Endothelial cell of umbilical vein (primary cell): ENCODE data around the gene PER1. TPM values are rescaled to one million over a fixed set of nuclear protein-coding genes. Genes with fewer than 3 reads are reported as not detected.

Source experiments
- BruUV-seq: library from RNA; stranded (reverse); fragments of 400-500 nt; replicated peaks from 2 replicates; lab custom pipeline; 2021; lab: Mats Ljungman, UMichigan
- CTCF ChIA-PET: fragments of 300-600, 350-600 bp; sonication (Branson Sonifier 250); formaldehyde crosslinking; loops from one replicate; lab custom pipeline; 2021; ENCODE audit warnings: antibody characterized with exemption, inconsistent platforms; lab: Charles Lee
- POLR2A ChIA-PET: fragments of 300-600, 350-600 bp; sonication (Branson Sonifier 250); formaldehyde crosslinking; loops from one replicate; lab custom pipeline; 2021; ENCODE audit warnings: antibody characterized with exemption, inconsistent platforms; lab: Charles Lee
- DNase-seq: peaks from one replicate; pipeline ENCODE4 v3.0.0-alpha.2; 2011; ENCODE audit warnings: low read depth, low spot score
- FAIRE-seq: peaks from 2 replicates; lab custom pipeline; 2011; peaks lifted over from hg19 to GRCh38; lab: Jason Lieb, UNC
- H2AFZ ChIP-seq: 2 replicates; pipeline ENCODE4 v1.6.0; 2012; ENCODE audit warnings: low read depth, low read length, control low read depth, inconsistent platforms
- H3K27ac ChIP-seq: 2 replicates; pipeline ENCODE4 v1.5.1; 2011; ENCODE audit warnings: low read depth, mild to moderate bottlenecking, control low read depth, low read length, moderate library complexity; ENCODE audit not compliant: insufficient read depth
- H3K27me3 ChIP-seq, 2 experiments: 2 replicates each; pipeline versions ENCODE4 v1.6.0 to v1.6.1; 2011; ENCODE audit warnings: low read length in 2 of 2, mixed read lengths in 1 of 2; ENCODE audit not compliant: control insufficient read depth in 2 of 2, insufficient read depth in 2 of 2
- H3K36me3 ChIP-seq, 2 experiments: 2 replicates in 1 of 2; 3 replicates in 1 of 2; pipeline ENCODE4 v1.5.1; 2011; ENCODE audit warnings: low read length in 2 of 2, mild to moderate bottlenecking in 1 of 2, moderate library complexity in 1 of 2; ENCODE audit not compliant: control insufficient read depth in 2 of 2, insufficient read depth in 2 of 2; ENCODE audit errors: extremely low read depth in 1 of 2
- H3K4me1 ChIP-seq: 3 replicates; pipeline ENCODE4 v1.5.1; 2011; ENCODE audit warnings: mild to moderate bottlenecking, low read length; ENCODE audit not compliant: control insufficient read depth, insufficient read depth; ENCODE audit errors: extremely low read depth
- H3K4me2 ChIP-seq: 2 replicates; pipeline ENCODE4 v1.6.1; 2011; ENCODE audit warnings: low read length, control low read depth, mixed read lengths; ENCODE audit not compliant: insufficient read depth
- H3K4me3 ChIP-seq, 3 experiments: fragments of 200-600 bp in 1 of 3; sonication (generic), shearing (Covaris generic) in 1 of 3; replicated peaks in 1 of 3; 2 replicates each; pipeline ENCODE4 v1.5.1; 2011 to 2016; ENCODE audit warnings: control low read depth in 3 of 3, low read length in 3 of 3, mild to moderate bottlenecking in 2 of 3, inconsistent platforms in 1 of 3, low read depth in 1 of 3, moderate library complexity in 1 of 3; ENCODE audit not compliant: insufficient read depth in 1 of 3
- H3K79me2 ChIP-seq: 2 replicates; pipeline ENCODE4 v1.6.0; 2012; ENCODE audit warnings: low read length, inconsistent platforms; ENCODE audit not compliant: control insufficient read depth, insufficient read depth
- H3K9ac ChIP-seq: replicated peaks from 2 replicates; pipeline ENCODE3; 2011; ENCODE audit warnings: low read length, control low read depth; ENCODE audit not compliant: insufficient read depth; ENCODE audit errors: extremely low read depth
- H3K9me1 ChIP-seq: replicated peaks from 3 replicates; pipeline ENCODE4 v1.6.0; 2011; ENCODE audit warnings: mild to moderate bottlenecking, low read length; ENCODE audit not compliant: control insufficient read depth, insufficient read depth; ENCODE audit errors: extremely low read depth
- H3K9me3 ChIP-seq: replicated peaks from 2 replicates; pipeline ENCODE4 v1.5.1; 2012; ENCODE audit warnings: low read length, inconsistent platforms; ENCODE audit not compliant: control insufficient read depth, insufficient read depth
- H4K20me1 ChIP-seq: replicated peaks from 2 replicates; pipeline ENCODE3; 2011; ENCODE audit warnings: mild to moderate bottlenecking, low read length; ENCODE audit not compliant: control insufficient read depth, insufficient read depth; ENCODE audit errors: extremely low read depth
- CTCF ChIP-seq, 2 donors: IDR thresholded peaks; 1 replicate in 1 of 2; 2 replicates in 1 of 2; pipeline ENCODE4 v1.5.1; 2011; ENCODE audit warnings: low read length in 2 of 2, mild to moderate bottlenecking in 2 of 2, moderate library complexity in 2 of 2, control low read depth in 1 of 2, inconsistent platforms in 1 of 2, low read depth in 1 of 2; ENCODE audit not compliant: insufficient read depth in 1 of 2; ENCODE audit errors: extremely low read depth in 1 of 2
- EZH2 ChIP-seq: IDR thresholded peaks from 2 replicates; pipeline ENCODE4 v1.6.1; 2012; ENCODE audit warnings: borderline replicate concordance, low read depth, mild to moderate bottlenecking, moderate library complexity, low read length, inconsistent platforms; ENCODE audit not compliant: severe bottlenecking
- FOS ChIP-seq: IDR thresholded peaks from 2 replicates; pipeline ENCODE4 v1.6.1; 2011; ENCODE audit warnings: mild to moderate bottlenecking, low read length, moderate library complexity, borderline replicate concordance; ENCODE audit not compliant: insufficient read depth
- GATA2 ChIP-seq: IDR thresholded peaks from 2 replicates; pipeline ENCODE4 v1.7.0; 2011; ENCODE audit warnings: low read depth, mild to moderate bottlenecking, moderate library complexity, mixed read lengths, low read length; ENCODE audit not compliant: insufficient read length, insufficient read depth
- JUN ChIP-seq: IDR thresholded peaks from 2 replicates; pipeline ENCODE4 v1.6.1; 2011; ENCODE audit warnings: borderline replicate concordance, low read depth; ENCODE audit not compliant: insufficient read length, insufficient read depth
- MYC ChIP-seq: IDR thresholded peaks from one replicate; pipeline ENCODE4 v1.6.1; 2011; ENCODE audit warnings: mild to moderate bottlenecking, low read depth, low read length
- POLR2A ChIP-seq: IDR thresholded peaks from 2 replicates; pipeline ENCODE4 v1.6.1; 2012; ENCODE audit warnings: low read depth, mild to moderate bottlenecking, control low read depth, low read length
- POLR2AphosphoS5 ChIP-seq: IDR thresholded peaks from 2 replicates; pipeline ENCODE4 v1.6.1; 2012; ENCODE audit warnings: low read depth, mild to moderate bottlenecking, control low read depth, low read length, moderate library complexity; ENCODE audit not compliant: insufficient read depth
- dilution Hi-C: fragments of 300-500 bp; cut with MboI; formaldehyde crosslinking; loops from one replicate; pipeline ENCODE4 v1.15.0; 2019; ENCODE audit warnings: low sequenced_read_pairs; ENCODE audit not compliant: extremely low pct_ligation_motif_present
- intact Hi-C: fragments of 100-400 bp; cut with micrococcal nuclease; formaldehyde crosslinking; loops from one replicate; pipeline ENCODE4 v1.10.0; 2022
- polyA plus RNA-seq, 4 experiments: library from polyadenylated mRNA; depleted of rRNA in 3 of 4; stranded (reverse) in 3 of 4; unstranded in 1 of 4; fragments of >200 nt; gene quantifications; 2 replicates each; pipeline versions ENCODE4 v1.2.1 to v1.2.3, GENCODE V29; 2011 to 2012; ENCODE audit warnings: missing spikeins in 1 of 4
- total RNA-seq: library from RNA; stranded (reverse); gene quantifications from 2 replicates; pipeline ENCODE4 v1.2.3, GENCODE V29; 2021
- TF ChIP-seq, protein P1 (sequence below): IDR thresholded peaks from 2 replicates; pipeline ENCODE4 v1.6.1; 2011; ENCODE audit not compliant: insufficient read depth, insufficient read length

The PER1 gene
- total and polyA plus RNA-seq, 2 donors (not counting 3 experiments of a cell fraction or from before 2014, with no cell fraction given) = 12.1 to 32.1 TPM

GRCh38 chr17:8096541-8096940 is 55.7 kb downstream of the PER1 start:
- Histone ChIP-seq H3K36me3 (no peaks in the 10 kb centered on the region), H3K27me3 (peaks cover 0 to 10% of the 10 kb centered on the region in 2 experiments), H4K20me1 (no peaks in the 10 kb centered on the region), H2AFZ (no peak overlapping the region), H3K9ac (no peak overlapping the region), H3K4me1 (no peaks in the 10 kb centered on the region), H3K9me3 (no peaks in the 10 kb centered on the region), H3K79me2 (no peaks in the 10 kb centered on the region), H3K4me2 (no peak overlapping the region), H3K27ac (no peak overlapping the region), H3K9me1 (no peaks in the 10 kb centered on the region), H3K4me3 (no peak overlapping the region)
- no peak for FAIRE-seq
- intact Hi-C loops = no loop called here
- TF ChIP-seq POLR2A (no peak), CTCF (IDR thresholded peaks at IDR 0.05; ENCODE audit: extremely low read depth in 1 of 2, insufficient read depth in 1 of 2, low read depth in 1 of 2, low read length in 2 of 2) (no peak), FOS (no peak), EZH2 (no peak), JUN (no peak), POLR2AphosphoS5 (no peak), MYC (no peak), GATA2 (no peak)
- TF ChIP-seq, protein P1, sequence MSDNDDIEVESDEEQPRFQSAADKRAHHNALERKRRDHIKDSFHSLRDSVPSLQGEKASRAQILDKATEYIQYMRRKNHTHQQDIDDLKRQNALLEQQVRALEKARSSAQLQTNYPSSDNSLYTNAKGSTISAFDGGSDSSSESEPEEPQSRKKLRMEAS = no peak
- BruUV-seq = no TSS peak
- ChIA-PET POLR2A (no interaction called here), CTCF (interaction anchor here (0.6 to 1.0 kb wide), 5 partner anchors 8 to 36 kb away, joined by 3 to 5 read pairs (median 3); no protein-coding TSS in a partner anchor)
- no peak for DNase-seq
- dilution Hi-C loops = no loop called here
